ENCODE measurements around the gene IRF6. TPM values are rescaled to one million over a fixed set of nuclear protein-coding genes. Genes with fewer than 3 reads are reported as not detected.

Gene IRF6
- total and polyA plus RNA-seq, 2 of the 8 experiments (the other 6 are each of a cell fraction or from before 2014, with no cell fraction given), result 9.6 to 13.4 TPM

- no peaks in the 10 kb centered on the region for H4K20me1 ChIP-seq (replicated peaks in 1 of 2; ENCODE audit: control insufficient read depth in 1 of 2, insufficient read depth in 2 of 2, low read length in 2 of 2)
- no peak for FAIRE-seq
- WGBS, 2 experiments (ENCODE audit: extremely low coverage in 1 of 2, insufficient coverage in 1 of 2, insufficient read length in 1 of 2, insufficient replicate concordance in 2 of 2, low coverage in 1 of 2, low lambda C conversion rate in 2 of 2, missing lambda C conversion rate in 1 of 2), result 87% methylated on average over 1 of the region's 1 CpG; no CpG with 5 or more reads in 1 of the 2 experiments
- H2AK5ac ChIP-seq (ENCODE audit: low read depth, low read length), result no peak overlapping the region
- no peak overlapping the region for H3K4me2 ChIP-seq (ENCODE audit: insufficient read depth in 1 of 2, low read depth in 2 of 2, low read length in 2 of 2)
- H3K14ac ChIP-seq (ENCODE audit: insufficient read length), result no peak overlapping the region
- no peak overlapping the region for H3K9ac ChIP-seq (replicated peaks in 1 of 4; ENCODE audit: extremely low read depth in 1 of 4, low read depth in 3 of 4, low read length in 3 of 4)
- no peaks in the 10 kb centered on the region for H3K23me2 ChIP-seq (ENCODE audit: low read depth, low read length)
- H3K4ac ChIP-seq (replicated peaks; ENCODE audit: insufficient read length, low read depth, low read length), result no peak overlapping the region
- no peaks in the 10 kb centered on the region for H3K4me1 ChIP-seq (replicated peaks in 1 of 4; ENCODE audit: control insufficient read depth in 3 of 4, insufficient read depth in 4 of 4, low read length in 3 of 4)
- ChIA-PET POLR2A (ENCODE audit: partially characterized antibody) (no interaction called here), CTCF (ENCODE audit: partially characterized antibody) (interaction anchor here (1.2 to 4.5 kb wide), 2 partner anchors 9 to 12 kb away, joined by 3 to 31 read pairs; no protein-coding TSS in a partner anchor)
- no peaks in the 10 kb centered on the region; a peak in 1 of 7 replicates for H3K27me3 ChIP-seq (replicated peaks in 1 of 4; ENCODE audit: control insufficient read depth in 3 of 4, extremely low read depth in 1 of 4, insufficient read depth in 3 of 4, low read length in 3 of 4)
- H3K18ac ChIP-seq (ENCODE audit: extremely low read depth, low read length), result no peak overlapping the region
- H2BK5ac ChIP-seq (ENCODE audit: low read depth, low read length), result no peak overlapping the region
- H3K56ac ChIP-seq (replicated peaks; ENCODE audit: insufficient read length, low read depth, low read length), result no peak overlapping the region
- H4K5ac ChIP-seq (ENCODE audit: insufficient read length, low read depth, low read length), result no peak overlapping the region
- no peak overlapping the region for H4K8ac ChIP-seq (ENCODE audit: extremely low read depth, insufficient read depth, low read length)
- DNase-seq (ENCODE audit: low read depth in 1 of 2, low spot score in 2 of 2), result no peak
- no peak overlapping the region for H3K23ac ChIP-seq (ENCODE audit: insufficient read length)
- no peak overlapping the region for H3K4me3 ChIP-seq (ENCODE audit: extremely low read depth in 1 of 4, insufficient read depth in 2 of 4, low read depth in 3 of 4, low read length in 4 of 4)
- H3K36me3 ChIP-seq (ENCODE audit: control insufficient read depth in 2 of 4, insufficient read depth in 4 of 4, low read length in 3 of 4), result no peaks in the 10 kb centered on the region
- H3K27ac ChIP-seq (ENCODE audit: low read depth, low read length), result no peak overlapping the region
- no peaks in the 10 kb centered on the region for H3K9me3 ChIP-seq (ENCODE audit: insufficient read depth in 2 of 2, low read depth in 1 of 2, low read length in 1 of 2)
- no peak overlapping the region for H2BK15ac ChIP-seq (ENCODE audit: low read length)
- TF ChIP-seq SP4 (IDR thresholded peaks at IDR 0.05; ENCODE audit: low read length) (no peak), E2F6 (IDR thresholded peaks at IDR 0.05) (no peak), POLR2A (IDR thresholded peaks at IDR 0.05; ENCODE audit: control extremely low read depth in 1 of 2, low read depth in 2 of 2, low read length in 2 of 2) (no peak), SRF (IDR thresholded peaks at IDR 0.05; ENCODE audit: low read depth, low read length) (no peak), CBX5 (IDR thresholded peaks at IDR 0.05; ENCODE audit: low read depth, low read length) (no peak), CBX8 (IDR thresholded peaks at IDR 0.05; ENCODE audit: borderline replicate concordance, low read depth, low read length) (no peak), GABPA (IDR thresholded peaks at IDR 0.05; ENCODE audit: borderline replicate concordance, insufficient read depth, low read length) (no peak), EGR1 (IDR thresholded peaks at IDR 0.05; ENCODE audit: borderline replicate concordance, low read depth, low read length) (no peak), TAF7 (optimal IDR thresholded peaks at IDR 0.05; ENCODE audit: borderline replicate concordance, low read depth, low read length) (no peak), TAF1 (IDR thresholded peaks at IDR 0.05; ENCODE audit: low read depth, low read length) (no peak), TCF12 (IDR thresholded peaks at IDR 0.05; ENCODE audit: low read depth, low read length) (no peak)
- H4K91ac ChIP-seq (replicated peaks; ENCODE audit: insufficient read length, low read length), result no peak overlapping the region
- no peak overlapping the region for H2BK120ac ChIP-seq (replicated peaks; ENCODE audit: low read depth, low read length)
- no peaks in the 10 kb centered on the region for H3K79me1 ChIP-seq (ENCODE audit: low read depth, low read length)
- no peak overlapping the region for H2BK20ac ChIP-seq (ENCODE audit: low read length)
- no peak overlapping the region for H2AFZ ChIP-seq (ENCODE audit: low read length)
- no peak overlapping the region for H2BK12ac ChIP-seq (ENCODE audit: low read depth, low read length)
- H3K79me2 ChIP-seq (ENCODE audit: control insufficient read depth in 1 of 2, insufficient read depth in 2 of 2, low read length in 2 of 2), result no peaks in the 10 kb centered on the region
Observed at GRCh38 chr1:209738270-209738669, 67.7 kb downstream of the IRF6 start.

Data from H1 (cell line).